SIG-M5 treated with dmso at 0.1 percent for 504 hours (cell line): ENCODE measurements around the gene ZNF70.

ENCODE experiments used
- DNase-seq: peaks from one replicate; lab custom pipeline; 2025; ENCODE audit not compliant: unreplicated experiment; lab: John Stamatoyannopoulos, UW

The ZNF70 gene

DNA sequence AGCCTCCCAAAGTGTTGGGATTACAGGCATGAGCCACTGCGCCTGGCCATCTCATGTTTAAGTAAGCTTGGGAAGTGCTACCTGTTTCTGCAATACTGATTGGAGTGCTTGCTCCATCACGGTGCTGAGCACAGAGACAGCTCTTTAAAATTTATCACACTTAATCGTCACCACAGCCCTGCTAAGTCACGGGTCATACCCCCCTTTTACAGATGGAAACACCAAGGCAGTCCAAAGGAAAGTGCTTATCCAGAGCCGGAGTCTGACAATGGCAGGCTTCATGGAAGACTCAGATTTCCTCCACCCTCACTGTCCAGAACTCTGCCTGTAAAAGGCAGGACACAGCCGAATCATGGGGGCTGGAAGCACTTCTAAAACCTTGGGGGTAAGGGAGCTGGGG is 9.1 kb upstream of the ZNF70 start:
- DNase-seq: no peak

GRCh38 chr22:23759566-23759965 is 8.7 kb upstream of the ZNF70 start:
- no peak for DNase-seq

DNA sequence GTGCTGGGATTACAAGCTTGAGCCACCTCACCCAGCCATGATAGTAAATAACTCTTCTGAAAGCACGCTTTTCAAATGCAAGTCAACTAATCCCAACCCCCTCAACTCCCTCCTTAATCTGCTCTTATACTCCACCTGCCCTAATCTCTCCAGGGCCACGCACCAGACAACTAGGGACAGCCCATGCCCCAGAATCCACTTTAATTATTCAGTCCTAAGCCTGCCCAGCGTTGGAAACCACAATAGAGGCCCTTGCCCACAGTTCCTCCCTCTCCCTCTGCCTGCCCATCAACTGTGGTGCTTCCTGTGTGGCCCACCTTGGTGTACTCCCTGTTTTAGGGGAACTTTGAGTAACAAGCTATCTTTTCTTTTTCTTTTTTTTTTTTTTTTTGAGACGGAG is 6.0 kb upstream of the ZNF70 start:
- DNase-seq: no peak

- no peak for DNase-seq
Observed at GRCh38 chr22:23755711-23756110, 4.8 kb upstream of the ZNF70 start.

GRCh38 chr22:23754980-23755636 is 4.2 kb upstream of the ZNF70 start:
- no peak for DNase-seq

- no peak for DNase-seq
Observed at GRCh38 chr22:23754220-23754919, 3.5 kb upstream of the ZNF70 start, which contains the start of gene VPREB3. VPREB3 (minus strand) TSS chr22:23754425; CDS start chr22:23754363, 62 bp downstream.

- DNase-seq: no peak
Observed at GRCh38 chr22:23753385-23753784, 2.5 kb upstream of the ZNF70 start.

- DNase-seq: no peak
Observed at GRCh38 chr22:23752750-23753149, 1.8 kb upstream of the ZNF70 start.

- peak; percentile 31 for DNase-seq
Observed at GRCh38 chr22:23752090-23752691, 1.3 kb upstream of the ZNF70 start.

- no peak for DNase-seq
Observed at GRCh38 chr22:23751441-23751996, 607 bp upstream of the ZNF70 start.

- DNase-seq: no peak
Observed at GRCh38 chr22:23750367-23750713, 572 bp downstream of the ZNF70 start.

DNA sequence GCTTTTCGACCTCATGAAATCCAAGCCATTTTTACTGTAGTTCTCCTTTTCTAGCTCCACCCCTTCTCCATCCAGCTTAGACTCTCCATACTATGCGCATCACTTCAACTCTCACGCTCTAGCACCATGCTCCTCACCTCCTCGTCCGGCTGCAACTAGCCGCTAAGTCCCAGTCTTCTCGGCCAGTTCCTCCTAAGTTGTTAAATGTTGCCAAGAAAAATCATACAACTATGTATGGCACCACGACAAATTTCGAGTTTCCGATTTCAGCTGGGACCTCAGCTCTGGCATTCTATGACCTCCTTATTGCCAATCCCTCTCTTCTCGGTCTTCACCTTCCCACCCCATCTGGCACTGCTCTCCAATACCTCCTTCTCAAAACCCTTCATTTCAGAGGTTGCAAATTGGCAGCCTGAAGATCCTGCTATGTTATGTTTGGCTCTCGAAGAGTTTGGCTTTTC is 1.0 kb downstream of the ZNF70 start:
- peak; percentile 48 for DNase-seq

- DNase-seq: no peak
Observed at GRCh38 chr22:23745791-23746190, 5.1 kb downstream of the ZNF70 start.

GRCh38 chr22:23744485-23744884 is 6.4 kb downstream of the ZNF70 start:
- no peak for DNase-seq

DNA sequence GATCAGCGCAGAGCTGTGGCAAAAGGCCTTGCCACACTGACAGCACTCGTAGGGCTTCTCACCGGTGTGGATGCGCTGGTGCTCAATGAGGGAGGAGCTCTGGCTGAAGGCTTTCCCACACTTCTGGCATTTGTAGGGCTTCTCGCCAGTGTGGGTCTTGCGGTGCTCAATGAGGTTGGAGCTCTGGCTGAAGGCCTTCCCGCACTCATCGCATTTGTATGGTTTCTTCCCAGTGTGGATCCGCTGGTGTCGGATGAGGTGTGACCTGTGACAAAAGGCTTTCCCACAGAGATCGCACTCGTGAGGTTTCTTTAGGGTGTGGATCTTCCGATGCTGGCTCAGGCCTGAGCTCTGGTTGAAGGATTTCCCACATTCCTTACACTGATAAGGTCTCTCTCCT is 6.9 kb downstream of the ZNF70 start:
- DNase-seq: no peak

GRCh38 chr22:23743303-23743705 is 7.6 kb downstream of the ZNF70 start:
- no peak for DNase-seq

- DNase-seq: no peak
Observed at GRCh38 chr22:23742505-23743264, 8.2 kb downstream of the ZNF70 start.

GRCh38 chr22:23737696-23738095 is 13.2 kb downstream of the ZNF70 start:
- no peak for DNase-seq

GRCh38 chr22:23728108-23728507 is 22.8 kb downstream of the ZNF70 start:
- peak; percentile 33 for DNase-seq

GRCh38 chr22:23722724-23723123 is 28.2 kb downstream of the ZNF70 start:
- DNase-seq: no peak

GRCh38 chr22:23722160-23722559 is 28.8 kb downstream of the ZNF70 start:
- no peak for DNase-seq
